ENCODE results near the gene KCNAB3.

Gene KCNAB3

DNA sequence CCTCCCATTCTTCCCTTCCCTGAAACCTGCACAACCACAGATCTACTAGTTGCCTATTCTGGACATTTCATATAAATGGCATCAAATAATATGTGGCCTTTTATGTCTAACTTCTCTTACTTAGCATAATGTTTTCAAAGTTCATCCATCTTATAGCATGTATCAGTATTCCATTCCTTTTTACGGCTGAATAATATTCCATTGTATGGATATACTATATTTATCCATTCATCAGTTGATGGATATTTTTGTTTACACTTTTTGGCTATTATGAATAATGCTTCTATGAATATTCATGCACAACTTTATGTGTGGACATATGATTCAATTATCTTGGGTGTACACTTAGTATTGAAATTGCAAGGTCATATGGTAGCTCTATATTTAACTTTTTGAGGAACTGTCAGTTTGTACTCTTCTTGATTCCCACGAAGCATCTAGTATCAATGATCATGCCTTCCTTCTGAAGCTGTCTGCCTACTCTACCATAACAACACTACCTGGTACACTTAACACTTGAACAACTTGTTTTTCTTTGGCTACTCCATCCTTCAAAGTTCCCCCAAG lies 53.8 kb downstream of the KCNAB3 start:
- no peak for DNase-seq

DNA sequence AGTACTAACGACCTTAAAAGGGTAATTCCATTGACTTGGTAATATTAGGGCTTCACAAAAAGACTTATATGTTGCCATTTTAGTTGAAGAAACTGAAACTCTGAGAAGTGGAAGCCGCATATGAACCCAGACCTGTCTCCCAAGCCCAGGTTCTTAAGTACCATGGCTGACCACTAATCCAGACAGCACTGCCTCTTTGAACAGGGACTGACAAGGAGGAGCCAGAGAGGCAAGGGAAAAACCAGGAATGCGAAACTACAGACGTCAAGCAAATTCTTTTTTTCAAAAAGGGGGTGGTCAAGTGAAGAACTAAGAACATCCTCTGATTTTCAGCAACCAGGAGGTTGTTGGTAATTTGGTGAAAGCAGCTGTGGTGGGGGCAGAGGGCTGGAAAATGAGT lies 56.6 kb downstream of the KCNAB3 start:
- DNase-seq, result no peak

All from stimulated activated CD4-positive, alpha-beta T cell treated with anti-CD3 and anti-CD28 coated beads, Interleukin-2, amount 100 ng/mL, for 24 hours (primary cell).